ENCODE results near the gene DOK5. TPM values are rescaled to one million over a fixed set of nuclear protein-coding genes. Genes with fewer than 3 reads are reported as not detected.

DOK5 gene
- total RNA-seq, 1 donor = 85.6 TPM

DNA sequence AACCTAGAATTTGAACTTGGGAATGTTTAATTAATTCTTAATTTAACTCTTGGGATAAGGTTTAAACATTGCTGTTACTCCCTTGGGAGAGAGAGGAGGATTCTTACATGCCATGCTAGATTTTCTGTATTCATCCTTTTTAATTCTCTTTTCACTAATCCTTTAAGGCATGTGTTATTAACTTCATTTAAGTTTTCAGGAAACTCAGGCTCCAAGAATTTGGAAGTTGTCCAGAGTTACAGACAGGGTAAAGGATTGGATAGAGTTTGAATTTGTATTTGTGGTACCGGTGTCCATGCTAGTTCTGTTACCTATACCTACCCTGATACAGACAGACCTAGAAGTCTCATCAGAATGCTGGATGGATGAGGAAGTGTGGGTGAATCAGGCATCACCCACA, 23.7 kb downstream of the DOK5 start:
- no peak overlapping the region for H3K4me3 ChIP-seq (ENCODE audit: low read depth, low read length)
- TF ChIP-seq, protein P1, sequence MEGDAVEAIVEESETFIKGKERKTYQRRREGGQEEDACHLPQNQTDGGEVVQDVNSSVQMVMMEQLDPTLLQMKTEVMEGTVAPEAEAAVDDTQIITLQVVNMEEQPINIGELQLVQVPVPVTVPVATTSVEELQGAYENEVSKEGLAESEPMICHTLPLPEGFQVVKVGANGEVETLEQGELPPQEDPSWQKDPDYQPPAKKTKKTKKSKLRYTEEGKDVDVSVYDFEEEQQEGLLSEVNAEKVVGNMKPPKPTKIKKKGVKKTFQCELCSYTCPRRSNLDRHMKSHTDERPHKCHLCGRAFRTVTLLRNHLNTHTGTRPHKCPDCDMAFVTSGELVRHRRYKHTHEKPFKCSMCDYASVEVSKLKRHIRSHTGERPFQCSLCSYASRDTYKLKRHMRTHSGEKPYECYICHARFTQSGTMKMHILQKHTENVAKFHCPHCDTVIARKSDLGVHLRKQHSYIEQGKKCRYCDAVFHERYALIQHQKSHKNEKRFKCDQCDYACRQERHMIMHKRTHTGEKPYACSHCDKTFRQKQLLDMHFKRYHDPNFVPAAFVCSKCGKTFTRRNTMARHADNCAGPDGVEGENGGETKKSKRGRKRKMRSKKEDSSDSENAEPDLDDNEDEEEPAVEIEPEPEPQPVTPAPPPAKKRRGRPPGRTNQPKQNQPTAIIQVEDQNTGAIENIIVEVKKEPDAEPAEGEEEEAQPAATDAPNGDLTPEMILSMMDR (IDR thresholded peaks at IDR 0.05; ENCODE audit: insufficient read depth, low read length) = no peak
- DNase-seq (ENCODE audit: low read depth) = no peak

DNA sequence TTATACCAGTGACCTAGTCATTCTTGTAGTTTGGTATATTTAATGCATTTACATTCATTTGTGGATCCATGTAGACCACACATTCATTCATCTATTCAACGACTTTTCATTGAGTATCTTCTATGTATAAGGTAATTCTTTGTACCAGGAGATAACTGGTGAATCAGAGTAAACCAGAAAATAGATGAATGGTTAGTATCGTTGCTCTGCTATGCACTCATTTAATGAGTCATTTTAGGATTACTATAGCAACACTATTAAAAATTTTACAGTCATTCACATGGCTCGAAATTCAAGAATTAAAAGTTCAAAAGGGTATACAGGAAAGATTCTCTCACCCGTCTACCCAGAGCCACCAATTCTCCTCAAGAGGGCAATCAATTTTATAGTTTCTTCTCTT, 26.8 kb downstream of the DOK5 start:
- DNase-seq (ENCODE audit: low read depth) = no peak
- H3K4me3 ChIP-seq (ENCODE audit: low read depth, low read length) = no peak overlapping the region
- TF ChIP-seq, protein P1 (IDR thresholded peaks at IDR 0.05; ENCODE audit: insufficient read depth, low read length) = no peak

DNA sequence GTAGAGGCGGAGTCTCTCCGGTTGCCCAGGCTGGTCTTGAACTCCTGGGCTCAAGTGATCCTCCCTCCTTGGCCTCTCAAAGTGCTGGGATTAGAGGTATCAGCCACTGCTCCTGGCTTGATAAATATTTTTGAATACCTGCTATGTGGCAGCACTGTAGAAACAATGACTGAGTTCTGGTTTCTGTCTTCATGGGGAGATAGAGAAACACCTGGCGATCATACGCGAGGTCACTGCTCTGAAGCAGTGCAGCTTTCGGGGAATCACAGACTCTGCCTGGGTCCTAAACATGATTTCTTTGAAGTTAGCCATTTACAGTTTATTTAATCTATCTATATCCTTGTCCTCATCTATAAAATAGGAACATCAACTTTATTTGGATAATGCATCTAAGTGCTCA, 31.2 kb downstream of the DOK5 start:
- TF ChIP-seq, protein P1 (IDR thresholded peaks at IDR 0.05; ENCODE audit: insufficient read depth, low read length) = no peak
- H3K4me3 ChIP-seq (ENCODE audit: low read depth, low read length) = no peak overlapping the region
- no peak for DNase-seq (ENCODE audit: low read depth)

DNA sequence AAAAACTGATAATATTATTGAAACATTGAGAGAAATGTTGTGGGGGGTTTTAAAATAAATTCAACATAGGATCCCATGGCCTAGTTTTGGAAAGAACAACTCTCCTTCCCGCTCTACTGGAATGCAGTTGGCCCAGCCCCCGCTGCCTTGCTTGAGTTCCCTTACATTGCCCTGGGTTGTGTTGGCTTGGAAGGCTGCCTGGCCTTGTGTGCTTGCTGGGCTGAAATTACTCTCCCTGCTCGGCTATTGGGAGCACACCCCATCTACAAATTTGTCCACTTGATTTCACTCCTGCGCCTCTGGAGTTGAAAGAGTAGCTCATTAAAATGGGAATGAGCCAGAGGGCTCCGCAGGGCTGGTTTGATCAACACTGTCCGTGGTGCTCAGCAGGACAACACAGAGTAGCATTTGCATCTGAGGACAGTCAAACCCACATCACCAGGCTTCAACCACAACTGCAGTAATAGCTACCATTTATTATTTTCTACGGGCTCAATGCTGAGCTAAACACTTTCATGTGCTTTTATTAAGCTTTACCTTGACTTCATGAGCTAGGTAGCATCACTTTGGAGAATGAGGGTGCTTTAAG, 35.2 kb downstream of the DOK5 start:
- H3K4me3 ChIP-seq (ENCODE audit: low read depth, low read length) = no peak overlapping the region
- TF ChIP-seq, protein P1 (IDR thresholded peaks at IDR 0.05; ENCODE audit: insufficient read depth, low read length) = no peak
- peak; percentile 53 for DNase-seq (ENCODE audit: low read depth)

DNA sequence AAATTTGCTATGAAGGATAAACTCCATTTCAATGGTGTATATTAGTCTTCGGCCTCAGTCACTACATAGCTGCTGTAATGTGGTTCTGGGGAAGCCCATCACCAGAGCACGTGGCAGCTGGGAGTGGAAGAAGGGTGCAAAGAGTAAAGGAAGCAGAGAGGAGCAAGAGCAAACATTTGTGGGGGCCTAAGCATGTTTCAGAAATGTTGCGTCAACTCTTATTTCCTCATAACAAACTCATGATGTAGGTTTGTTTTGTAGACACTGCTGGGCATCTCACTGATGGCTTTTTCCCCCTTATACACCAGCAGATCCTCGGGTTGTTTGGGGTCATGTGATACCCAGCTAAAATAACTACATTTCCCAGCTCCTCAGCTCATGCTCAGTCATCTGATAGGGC, 37.3 kb downstream of the DOK5 start:
- TF ChIP-seq, protein P1 (IDR thresholded peaks at IDR 0.05; ENCODE audit: insufficient read depth, low read length) = no peak
- DNase-seq (ENCODE audit: low read depth) = no peak
- H3K4me3 ChIP-seq (ENCODE audit: low read depth, low read length) = no peak overlapping the region

DNA sequence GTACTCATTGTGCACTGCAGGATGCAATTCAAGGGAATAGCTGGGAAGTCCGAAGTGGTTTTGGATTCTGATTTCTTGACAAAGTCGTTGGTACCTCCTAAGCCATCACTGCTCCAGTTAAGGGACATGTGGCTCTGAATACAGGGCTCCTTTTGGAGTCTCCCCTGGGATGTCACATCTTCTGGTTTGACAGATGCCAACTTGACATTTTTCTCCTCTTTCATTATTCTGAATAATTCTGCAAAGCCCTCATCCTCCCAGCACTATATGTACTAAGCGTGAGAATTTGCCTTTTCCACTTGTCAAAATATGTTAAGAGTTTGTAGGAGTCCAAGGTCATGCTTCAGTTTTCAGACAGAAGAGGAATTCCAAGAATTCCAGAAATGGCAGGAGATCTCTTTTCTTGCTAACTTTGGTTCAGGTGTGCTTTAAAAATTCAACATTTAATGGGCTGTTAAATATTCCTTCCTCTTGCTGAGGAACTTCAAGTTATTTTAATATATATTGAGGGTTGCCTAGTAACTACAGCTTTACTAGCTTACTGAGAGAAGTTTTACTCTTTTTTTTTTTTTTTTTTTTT, 38.7 kb downstream of the DOK5 start:
- TF ChIP-seq, protein P1 (IDR thresholded peaks at IDR 0.05; ENCODE audit: insufficient read depth, low read length) = no peak
- DNase-seq (ENCODE audit: low read depth) = no peak
- no peak overlapping the region for H3K4me3 ChIP-seq (ENCODE audit: low read depth, low read length)

All from fibroblast of the aortic adventitia (primary cell).